ENCODE data around the gene LRRC34.
A peak's percentile ranks its signal among the peaks of the same experiment; 100 is the strongest.

LRRC34 gene

DNA sequence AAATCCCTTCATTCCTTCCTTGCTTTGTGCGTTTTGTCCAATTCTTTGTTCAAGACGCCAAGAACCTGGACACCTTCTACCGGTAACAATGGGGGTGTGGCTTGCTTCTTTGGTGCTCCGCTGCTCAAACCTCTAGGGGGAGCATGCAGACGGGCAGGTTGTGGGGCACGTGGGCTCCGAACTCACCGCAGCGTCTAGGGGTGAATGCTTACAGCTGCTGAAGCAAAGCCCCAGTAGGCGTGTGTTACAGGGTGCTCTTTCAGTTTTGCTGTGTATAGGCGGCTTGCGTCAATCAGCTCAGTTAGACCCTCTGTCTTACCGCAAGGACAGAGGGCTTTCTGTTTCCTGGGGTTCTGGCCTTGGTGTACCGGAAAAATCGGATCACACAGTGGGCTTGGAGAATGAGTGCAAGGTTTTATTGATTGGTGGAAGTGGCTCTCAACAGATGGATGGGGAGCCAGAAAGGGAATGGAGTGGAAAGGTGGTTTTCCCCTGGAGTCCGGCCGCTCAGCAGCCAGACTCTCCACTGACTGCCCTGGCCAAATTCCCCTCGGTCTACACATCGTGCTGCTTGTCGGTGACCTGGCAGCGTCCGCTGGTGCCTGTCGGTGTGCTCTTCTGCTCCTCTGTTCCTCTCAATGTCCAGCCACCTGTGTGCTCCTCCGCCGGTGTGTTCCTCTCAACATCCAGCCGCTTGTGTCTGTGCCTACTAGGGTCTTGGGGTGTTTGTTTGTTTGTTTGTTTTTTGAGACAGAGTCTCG lies 1.2 kb upstream of the LRRC34 start:
- DNase-seq (ENCODE audit: low spot score) = peak; percentile 79

DNA sequence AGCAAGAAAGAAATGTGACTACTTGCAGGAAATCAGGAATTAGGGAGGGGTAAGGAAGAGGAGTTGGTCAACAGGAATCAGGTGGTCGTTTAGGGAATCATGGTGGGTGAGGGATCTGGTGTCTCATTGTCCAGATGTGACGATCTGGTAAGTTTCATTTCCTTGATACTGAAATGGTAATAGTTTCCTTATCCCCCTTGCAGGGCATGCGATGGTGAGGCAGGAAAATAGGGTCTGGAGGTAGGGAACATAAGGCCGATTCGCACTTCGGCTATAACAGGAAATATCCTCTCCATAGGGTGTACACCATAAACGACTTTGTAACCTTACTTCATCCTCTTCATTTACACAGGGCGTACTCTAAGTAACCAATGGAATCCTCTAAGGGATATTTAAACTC lies 574 bp upstream of the LRRC34 start:
- DNase-seq (ENCODE audit: low spot score) = no peak

DNA sequence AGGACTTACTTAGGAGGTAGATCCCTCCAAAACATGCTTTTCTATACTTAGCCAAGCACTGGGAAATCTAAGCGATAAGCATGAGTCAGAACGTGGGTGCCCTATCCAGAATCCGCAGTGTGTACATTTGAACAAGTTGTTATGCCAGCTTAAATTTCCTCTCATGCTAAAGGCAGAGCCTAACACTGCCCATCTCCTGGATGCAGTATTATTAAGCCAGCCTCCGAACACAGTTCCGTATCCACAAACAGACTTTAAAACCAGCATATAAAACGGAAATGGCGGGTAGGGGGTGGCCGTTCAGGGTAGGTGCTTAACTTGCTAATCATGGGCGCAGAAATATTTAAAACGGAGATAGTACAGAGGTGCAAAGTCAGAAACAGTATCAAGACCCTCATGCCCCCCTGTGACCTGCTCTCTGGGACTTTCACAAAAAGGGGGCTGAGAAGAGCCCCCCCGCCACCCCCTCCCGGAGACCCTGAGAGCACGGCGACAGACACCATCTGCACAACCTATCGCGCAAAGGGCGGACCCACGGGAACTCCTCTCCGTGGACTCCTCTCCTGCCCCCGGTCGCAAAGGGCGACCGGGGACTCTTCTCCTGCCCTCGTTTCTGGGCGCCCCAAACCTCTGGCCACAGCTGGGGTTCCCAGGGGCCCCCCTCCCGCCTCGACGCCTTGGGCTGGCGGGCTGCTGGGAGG lies 923 bp downstream of the LRRC34 start:
- DNase-seq (ENCODE audit: low spot score) = no peak

DNA sequence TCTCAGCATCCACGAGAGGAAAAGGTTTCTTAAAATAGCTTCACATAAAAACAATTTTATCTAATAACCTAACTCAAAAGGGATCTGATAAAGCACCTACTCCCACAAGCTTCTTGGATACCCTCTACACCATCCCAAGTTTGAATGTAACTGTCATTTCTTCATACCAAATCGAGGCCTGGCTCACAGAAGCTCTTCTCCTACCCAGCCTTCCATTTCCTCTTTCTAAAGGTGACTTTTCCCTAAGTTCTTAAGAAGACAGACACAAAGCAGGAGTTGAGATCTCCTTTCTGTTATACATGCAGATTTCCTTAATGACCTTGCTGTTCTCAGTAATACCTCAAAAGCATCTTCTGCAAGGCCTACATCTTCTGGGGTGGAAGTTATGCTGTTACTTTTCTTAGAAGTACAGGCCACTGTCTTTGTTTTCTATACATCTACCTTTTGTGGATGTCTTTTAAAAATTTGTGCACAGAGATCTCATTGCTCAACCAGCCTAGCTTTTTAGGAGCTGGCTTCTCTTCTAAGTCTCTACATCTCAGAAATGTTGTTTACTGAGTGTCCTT lies 3.4 kb downstream of the LRRC34 start:
- DNase-seq (ENCODE audit: low spot score) = no peak

DNA sequence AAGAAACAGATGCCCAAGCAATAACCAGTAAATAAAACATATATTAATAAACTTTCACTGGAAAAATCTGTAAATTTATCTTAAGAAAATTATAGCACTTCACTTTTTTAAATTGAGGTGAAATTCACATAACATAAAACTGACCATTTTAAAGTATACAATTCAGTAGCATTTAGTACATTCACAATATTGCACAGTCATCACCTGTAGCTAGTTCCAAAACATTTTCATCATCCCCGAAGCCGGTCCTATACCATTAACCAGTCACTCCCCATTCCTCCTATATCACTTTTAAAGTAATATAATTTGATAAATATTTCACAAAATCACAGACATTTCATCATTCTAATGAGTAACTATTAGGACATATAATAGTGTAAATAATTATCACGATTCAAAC lies 8.0 kb downstream of the LRRC34 start:
- DNase-seq (ENCODE audit: low spot score) = no peak

DNA sequence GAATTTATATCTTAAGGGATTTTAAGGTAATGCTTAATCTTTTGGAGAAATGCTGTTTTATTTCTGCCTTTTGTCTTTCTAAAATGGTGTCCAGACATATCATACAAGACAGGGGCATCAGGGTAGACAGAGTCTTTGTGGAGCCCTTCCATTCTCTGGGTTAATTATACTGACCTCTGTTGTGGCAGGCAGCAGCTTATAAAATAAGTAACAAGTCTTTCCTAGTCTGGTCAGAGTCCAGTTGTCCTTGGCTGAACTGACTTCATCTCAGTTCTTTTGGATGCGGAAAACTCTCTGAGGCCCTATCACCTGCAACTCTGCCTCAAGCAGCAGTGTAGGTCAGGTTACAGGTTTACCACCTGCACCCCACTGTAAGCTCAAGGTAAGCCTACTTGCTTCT lies 20.3 kb downstream of the LRRC34 start:
- no peak for DNase-seq (ENCODE audit: low spot score)

DNA sequence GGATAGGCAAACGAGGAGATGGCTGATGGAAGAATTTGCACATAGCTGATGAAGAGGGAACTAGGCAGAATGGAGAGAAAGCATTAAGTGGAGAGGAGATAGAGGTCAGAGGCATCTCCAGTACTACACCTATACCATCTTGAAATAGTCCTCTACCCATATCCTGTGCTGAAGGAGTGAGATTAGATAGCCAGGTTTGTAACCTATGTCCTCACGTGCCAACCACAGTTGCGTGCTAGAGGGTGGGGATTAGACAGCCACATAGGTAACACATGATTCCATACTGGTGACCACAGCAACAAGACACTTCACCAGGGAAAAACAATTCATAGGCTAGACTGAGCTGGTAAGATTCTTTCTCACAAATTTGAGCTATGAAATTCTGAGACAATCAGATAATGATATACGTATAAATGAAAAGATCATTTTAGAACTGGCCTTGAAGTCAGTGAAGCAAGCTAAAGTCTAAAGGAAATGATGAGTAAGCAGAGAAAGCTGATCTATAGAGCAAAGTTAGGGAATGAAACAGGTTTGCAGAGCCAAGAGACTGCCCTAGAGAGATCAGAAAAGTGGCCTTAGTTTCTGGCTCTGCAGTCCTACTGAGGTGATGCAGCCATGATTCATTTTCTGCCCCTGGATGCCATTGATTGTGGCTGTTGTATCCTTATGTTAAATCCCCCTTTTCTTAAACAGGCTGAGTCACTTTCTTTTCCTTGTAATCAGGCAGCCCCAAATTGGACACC lies 21.8 kb downstream of the LRRC34 start:
- DNase-seq (ENCODE audit: low spot score) = no peak

DNA sequence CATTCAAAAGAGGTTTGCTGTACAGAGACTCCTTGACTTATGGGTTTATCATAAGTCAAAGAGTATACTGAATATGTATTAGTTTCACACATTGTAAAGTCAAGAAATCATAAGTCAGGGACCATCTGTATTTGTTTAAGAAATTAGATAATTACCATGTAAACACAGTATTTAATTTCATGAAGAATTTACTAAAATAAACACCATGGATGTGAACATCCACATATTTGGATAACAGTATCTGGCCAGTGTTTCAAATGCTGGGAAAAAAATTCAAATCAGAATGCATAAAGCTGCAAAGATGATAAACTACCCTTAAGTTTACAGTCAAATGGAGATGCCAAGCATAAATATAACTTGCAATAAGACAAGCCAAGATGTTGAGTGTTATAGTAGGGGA lies 22.5 kb downstream of the LRRC34 start:
- no peak for DNase-seq (ENCODE audit: low spot score)

DNA sequence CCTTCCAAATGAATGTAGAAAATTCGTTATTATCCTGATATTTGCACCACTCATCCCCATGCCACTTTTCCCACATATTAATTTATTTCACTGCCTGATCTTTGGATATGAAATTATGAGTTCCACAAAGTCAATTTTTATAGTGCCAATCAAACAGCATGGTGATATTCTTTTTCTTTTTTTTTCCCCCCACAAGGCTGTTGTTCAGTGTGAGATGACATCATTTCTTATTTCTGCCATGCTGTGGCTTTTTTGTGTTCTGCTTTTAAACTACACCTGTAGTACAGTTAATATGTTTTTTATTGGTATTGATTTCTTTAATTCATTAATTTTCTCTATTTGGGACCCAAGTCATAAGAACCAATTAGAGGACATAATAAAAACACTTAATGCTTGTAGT lies 24.9 kb downstream of the LRRC34 start:
- no peak for DNase-seq (ENCODE audit: low spot score)

DNA sequence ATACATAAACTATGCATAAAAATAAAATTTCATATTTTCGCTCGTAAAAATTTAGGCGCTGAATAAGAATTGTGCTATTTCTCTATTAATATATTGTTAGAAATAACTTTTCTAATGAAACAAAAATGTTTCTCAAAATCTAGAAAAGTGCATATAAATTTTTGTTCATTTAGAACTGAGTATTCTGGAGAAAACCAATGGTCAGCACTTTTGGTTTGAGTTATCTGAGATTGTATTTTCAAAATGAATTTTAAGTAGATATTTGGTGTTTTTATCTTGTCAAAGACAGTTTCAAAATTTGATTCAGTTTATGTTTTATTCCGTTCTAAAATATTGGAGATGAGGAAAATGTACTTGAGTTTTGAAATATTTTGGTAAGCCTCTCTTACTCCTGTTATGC lies 25.6 kb downstream of the LRRC34 start:
- DNase-seq (ENCODE audit: low spot score) = no peak

DNA sequence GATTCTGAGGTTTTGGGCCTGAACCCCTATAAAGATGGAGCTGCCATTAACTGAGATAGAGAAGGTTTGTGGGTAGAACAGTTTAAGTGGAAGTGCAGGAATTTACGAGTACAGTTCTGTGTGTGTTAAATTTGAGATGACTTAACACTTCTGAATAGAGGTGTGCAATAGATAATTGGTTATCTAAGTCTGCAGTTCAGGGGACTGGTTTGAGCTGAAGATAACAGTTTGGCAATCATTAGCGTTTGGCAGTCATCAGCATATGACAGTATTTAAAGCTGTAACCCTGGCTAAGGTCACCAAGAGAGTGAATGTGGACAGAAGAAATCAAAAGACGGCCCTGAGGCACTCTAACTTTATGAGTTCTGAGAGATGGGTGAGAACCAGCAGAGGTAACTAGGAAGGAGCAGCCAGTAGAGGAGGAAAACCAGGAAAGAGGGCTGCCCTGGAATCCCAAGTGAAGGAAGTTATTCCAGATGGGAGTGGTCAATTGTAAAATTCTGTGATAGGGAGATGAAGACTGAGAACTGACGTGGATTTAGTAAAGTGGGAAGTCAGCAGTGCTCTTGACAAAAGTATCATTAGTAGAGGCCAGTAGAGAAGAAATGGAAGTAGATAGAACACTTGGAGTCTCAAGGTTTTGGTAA lies 31.4 kb downstream of the LRRC34 start:
- DNase-seq (ENCODE audit: low spot score) = no peak

DNA sequence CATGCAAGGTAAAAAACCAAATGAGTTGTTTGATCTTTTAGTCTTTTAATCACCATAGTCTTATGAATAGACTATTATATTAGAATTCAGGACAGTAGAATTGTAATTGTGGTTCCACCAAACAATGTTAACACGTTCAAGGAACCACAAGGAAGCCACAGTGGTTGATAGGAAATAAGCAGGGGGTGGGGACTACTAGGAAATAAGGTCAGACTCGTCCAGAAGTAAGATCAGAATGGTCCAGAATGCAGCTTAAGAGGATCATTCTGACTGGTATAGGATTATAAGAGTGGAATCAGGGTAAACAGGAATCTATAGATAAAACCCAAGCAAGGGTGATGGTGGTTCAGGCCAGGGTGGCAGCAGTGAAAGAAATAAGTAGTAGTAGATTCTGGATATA lies 32.0 kb downstream of the LRRC34 start:
- no peak for DNase-seq (ENCODE audit: low spot score)

DNA sequence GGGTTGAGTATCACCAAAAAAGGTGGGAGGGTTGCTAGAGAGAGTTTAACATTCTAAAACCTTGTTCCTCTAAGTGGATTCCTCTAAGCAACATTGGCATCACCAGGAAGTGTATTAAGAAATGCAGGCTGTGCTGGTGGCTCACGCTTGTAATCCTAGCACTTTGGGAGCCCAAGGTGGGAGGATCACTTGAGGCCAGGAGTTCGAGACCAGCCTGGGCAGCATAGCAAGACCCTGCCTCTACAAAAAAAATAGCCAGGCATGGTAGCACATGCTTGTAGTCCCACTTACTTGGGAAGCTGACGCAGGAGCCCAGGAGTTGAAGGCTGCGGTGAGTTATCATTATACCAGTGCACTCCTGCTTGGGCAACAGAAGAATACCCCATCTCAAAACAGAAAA lies 34.9 kb downstream of the LRRC34 start:
- no peak for DNase-seq (ENCODE audit: low spot score)

DNA sequence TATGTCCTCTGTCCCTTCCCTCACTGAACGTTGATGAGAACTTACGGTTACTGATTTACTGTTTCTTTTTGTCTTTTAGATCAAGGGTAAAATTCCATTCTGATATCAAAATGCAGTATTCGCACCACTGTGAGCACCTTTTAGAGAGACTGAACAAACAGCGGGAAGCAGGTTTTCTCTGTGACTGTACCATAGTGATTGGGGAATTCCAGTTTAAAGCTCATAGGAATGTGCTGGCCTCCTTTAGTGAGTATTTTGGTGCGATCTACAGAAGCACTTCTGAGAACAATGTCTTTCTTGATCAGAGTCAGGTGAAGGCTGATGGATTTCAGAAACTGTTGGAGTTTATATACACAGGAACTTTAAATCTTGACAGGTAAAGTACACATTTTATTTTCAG lies 38.5 kb downstream of the LRRC34 start:
- no peak for DNase-seq (ENCODE audit: low spot score)

DNA sequence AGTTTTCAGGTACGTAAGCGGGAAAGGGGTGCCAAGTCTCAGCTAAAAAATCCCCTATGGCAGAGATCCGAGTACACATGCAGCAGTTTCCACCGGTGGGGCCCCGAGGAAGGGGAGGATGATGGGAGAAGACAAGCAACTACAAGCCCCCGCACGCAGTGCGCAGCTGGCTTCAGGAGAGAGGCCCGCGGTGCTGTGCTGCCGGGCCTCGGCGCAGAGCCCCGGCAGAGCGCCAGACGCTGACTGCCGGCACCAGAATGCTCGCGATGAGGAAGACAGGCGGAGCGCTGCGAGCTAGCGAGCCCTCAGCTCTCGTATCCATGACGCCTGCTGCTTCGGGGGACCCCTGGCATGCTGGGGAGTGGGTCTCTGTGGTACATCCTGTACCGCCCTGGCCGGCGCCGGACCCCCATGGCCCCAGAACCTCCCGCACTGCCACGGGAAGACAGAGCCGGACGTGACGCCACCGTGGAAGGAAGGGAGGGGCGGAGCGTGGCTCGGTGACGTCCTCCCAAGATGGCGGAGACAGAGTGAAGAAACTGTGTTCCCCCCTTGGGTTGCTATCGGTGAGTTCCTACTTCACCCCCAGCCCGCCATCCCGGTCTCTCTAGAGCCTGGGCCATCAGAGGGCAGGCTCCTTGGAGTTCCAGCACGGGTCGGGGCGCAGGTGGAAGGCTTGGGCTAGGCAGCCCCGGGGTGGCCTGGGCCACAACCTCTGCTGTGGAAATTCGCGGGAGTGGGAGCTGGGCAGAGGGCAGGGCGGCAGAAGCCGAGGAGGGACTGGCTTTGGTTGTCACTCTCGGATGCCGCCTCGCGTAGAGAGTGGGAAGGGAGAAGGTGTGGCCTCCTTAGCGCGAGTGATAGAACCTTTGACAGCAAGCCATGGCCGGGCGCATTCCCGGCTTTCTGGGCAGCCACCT lies 39.5 kb downstream of the LRRC34 start, which contains the start of gene MYNN:
Gene MYNN, plus strand, starts transcription at position 500 of the 920 bp plus-strand sequence. CDS start 900 bp downstream, outside the sequence.
- DNase-seq (ENCODE audit: low spot score) = peak; percentile 87

DNA sequence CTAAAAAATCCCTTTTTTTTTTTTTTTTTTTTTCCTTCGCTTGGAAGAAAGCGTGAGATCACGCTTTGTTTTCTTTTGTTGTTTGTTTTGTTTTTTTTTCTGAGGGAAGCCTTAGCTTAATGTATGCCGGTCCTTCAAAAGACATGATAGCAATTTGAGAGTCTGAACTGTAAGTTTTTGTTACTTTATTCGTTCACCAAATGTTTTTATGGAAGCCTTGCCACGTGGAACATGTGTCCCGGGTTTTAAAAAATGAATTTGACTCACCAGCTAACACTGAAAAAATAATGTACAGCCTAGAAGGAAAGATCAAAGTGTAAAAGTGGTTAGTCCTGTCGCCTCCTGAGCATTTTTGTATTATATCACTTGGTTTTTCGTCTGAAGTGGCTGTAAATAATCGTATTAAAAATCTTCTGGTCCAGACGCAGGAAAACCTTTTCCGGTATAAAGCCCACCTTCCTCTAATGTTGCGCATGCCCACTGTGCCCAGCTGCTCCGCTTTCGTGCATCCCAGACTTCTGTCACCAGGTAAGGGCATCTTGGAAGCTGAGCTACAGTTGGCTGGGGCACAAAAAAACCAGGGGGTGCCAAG lies 40.3 kb downstream of the LRRC34 start:
- DNase-seq (ENCODE audit: low spot score) = peak; percentile 57

DNA sequence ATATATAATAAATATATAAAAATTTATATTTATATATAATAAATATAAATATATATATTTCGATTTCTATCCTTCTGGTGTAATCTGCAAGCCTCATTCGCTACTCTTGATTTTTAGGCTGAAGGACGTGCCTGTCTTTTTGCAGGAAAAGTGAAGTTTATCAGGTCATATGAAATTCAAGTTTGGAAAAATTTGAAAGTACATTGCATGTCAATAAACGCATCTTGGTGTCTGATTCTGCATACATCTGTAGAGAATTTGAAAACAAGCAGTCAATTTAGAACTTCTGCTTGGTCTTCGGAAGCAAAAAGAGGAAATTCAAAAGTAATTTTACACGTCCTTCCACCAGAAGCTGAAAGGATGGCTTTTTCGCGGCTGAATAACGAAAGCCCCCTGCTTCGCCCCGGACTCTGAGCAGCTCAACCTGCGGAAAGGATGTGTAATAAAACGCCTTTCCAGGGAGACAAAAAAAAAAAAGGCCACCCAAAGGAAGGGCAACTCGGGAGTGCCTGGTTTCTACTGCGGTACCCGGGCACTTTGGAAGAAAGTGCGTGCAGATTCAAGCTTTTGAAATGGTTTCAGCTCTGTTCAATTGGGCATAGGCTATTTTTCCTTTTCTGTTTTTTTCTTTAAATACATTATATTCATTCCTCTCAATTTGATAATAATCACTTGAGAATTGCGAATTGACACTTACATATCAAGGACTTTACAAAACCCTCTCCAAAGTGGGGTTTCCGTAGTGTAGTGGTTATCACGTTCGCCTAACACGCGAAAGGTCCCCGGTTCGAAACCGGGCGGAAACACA lies 41.0 kb downstream of the LRRC34 start:
- DNase-seq (ENCODE audit: low spot score) = peak; percentile 89

DNA sequence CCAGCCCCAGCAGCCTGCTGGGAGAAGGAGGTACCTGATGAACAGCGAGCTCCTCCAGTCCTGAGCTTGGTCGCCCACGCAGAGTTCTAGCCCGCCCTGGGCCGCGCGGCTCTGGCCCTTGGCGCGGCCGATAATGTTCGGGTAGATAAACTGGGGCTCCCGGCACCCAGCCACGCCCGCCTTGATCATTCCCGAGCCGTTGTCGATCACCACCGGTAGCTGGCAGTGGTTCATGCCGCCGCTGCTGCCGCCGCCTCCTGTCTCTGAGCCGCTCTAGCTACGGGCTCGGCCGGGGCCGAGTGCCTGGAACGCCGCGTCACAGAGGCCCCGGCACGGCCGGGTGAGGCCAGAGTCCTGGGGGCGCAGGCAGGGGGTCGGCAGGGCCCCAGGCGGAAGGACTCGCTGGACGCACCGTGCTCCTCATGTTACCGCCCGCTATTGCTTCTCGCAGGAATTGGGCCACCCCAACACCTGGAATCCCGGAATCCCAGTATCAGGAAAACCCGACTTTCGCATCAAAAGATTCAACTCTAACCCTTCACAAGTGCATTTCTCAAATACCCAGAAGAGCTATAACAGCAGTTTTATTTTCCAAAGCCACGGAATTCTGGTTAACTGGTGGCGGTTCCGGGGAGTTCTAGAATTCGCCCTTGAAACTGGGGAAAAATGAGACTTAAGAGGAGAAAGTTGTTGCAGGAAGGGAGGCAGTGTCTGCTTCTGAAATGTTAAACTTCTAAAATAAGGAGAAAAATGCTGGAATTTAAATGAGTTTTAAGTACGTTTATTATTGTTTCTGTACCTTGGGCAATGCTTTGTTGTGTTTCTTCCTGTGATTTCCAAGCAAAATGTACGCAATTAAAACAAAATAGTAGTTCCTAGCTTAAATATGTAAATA lies 43.2 kb downstream of the LRRC34 start, which contains the start of gene ACTRT3:
Gene ACTRT3, minus strand, starts transcription at position 275 of the 895 bp plus-strand sequence. Its CDS starts 41 bp downstream, at position 234.
- DNase-seq (ENCODE audit: low spot score) = peak; percentile 62
